H1 (cell line): ENCODE measurements around the gene STAM. TPM values are rescaled to one million over a fixed set of nuclear protein-coding genes. Genes with fewer than 3 reads are reported as not detected.

Experiments
- CHD1 ChIP-seq: IDR thresholded peaks from 2 replicates; pipeline ENCODE4 v1.6.1; 2012; ENCODE audit warnings: low read depth, low read length, improper control_type of control experiment
- EGR1 ChIP-seq: IDR thresholded peaks from 2 replicates; pipeline ENCODE4 v1.6.1; 2011; ENCODE audit warnings: low read depth, low read length, borderline replicate concordance
- RNF2 ChIP-seq: fragments of 200-900, 300-1000 bp; sonication (generic); IDR thresholded peaks from 2 replicates; pipeline ENCODE4 v1.7.1; 2016; ENCODE audit warnings: borderline replicate concordance, low read depth, mild to moderate bottlenecking, antibody characterized with exemption, low read length; ENCODE audit not compliant: poor library complexity, severe bottlenecking; ENCODE audit errors: missing control alignments
- SRF ChIP-seq: IDR thresholded peaks from 2 replicates; pipeline ENCODE4 v1.6.1; 2011; ENCODE audit warnings: mild to moderate bottlenecking, low read depth, low read length, moderate library complexity
- TEAD4 ChIP-seq: IDR thresholded peaks from 2 replicates; pipeline ENCODE4 v1.6.1; 2012; ENCODE audit warnings: low read depth, low read length, inconsistent platforms, mixed read lengths
- polyA plus RNA-seq, 7 experiments: library from polyadenylated mRNA; depleted of rRNA in 3 of 7; stranded (reverse) in 5 of 7; unstranded in 2 of 7; fragments of >200 nt in 5 of 7; fragments of 200-250 nt in 2 of 7; gene quantifications; 1 replicate in 5 of 7; 2 replicates in 1 of 7; 4 replicates in 1 of 7; pipeline versions ENCODE4 v1.2.1 to v1.2.3, GENCODE V29; 2011 to 2013; ENCODE audit warnings: missing spikeins in 2 of 7, mixed read lengths in 2 of 7
- total RNA-seq: library from RNA; stranded (reverse); fragmentation: NEBNext Ultra II Directional; extraction: Animal tissue kit (Norgen Biotek cat#: 25700); gene quantifications from 2 replicates; pipeline ENCODE4 v1.2.1, GENCODE V29; 2021
- TF ChIP-seq, protein P1 (sequence below): IDR thresholded peaks from 2 replicates; pipeline ENCODE4 v1.6.1; 2011; ENCODE audit warnings: low read length, improper control_type of control experiment

Gene STAM
- total and polyA plus RNA-seq, 2 of the 8 experiments (the other 6 are each of a cell fraction or from before 2014, with no cell fraction given): 22.0 to 27.8 TPM

DNA sequence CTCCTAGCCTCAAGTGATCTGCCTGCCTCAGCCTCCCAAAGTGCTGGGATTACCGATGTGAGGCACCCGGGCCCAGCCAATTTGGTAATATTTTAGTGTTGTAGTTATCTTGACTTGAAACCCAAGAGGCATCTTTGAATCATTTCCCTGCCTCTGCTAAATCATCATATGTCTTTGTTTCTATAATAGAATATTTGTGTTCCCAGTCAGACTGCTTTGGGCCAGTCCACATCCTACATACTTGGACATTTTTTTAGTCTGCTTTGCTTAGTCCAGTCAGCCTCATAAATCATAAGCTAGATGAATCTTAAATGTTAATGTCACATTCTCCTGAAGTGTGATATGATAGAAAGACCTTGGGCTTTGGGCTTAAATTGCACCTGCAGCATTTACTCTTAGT is 5.9 kb downstream of the STAM start (continued):
- no peak for TF ChIP-seq CHD1
- no peak for TF ChIP-seq EGR1
- TF ChIP-seq SRF: no peak
- TF ChIP-seq, protein P1, sequence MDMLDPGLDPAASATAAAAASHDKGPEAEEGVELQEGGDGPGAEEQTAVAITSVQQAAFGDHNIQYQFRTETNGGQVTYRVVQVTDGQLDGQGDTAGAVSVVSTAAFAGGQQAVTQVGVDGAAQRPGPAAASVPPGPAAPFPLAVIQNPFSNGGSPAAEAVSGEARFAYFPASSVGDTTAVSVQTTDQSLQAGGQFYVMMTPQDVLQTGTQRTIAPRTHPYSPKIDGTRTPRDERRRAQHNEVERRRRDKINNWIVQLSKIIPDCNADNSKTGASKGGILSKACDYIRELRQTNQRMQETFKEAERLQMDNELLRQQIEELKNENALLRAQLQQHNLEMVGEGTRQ: no peak
- TF ChIP-seq RNF2: no peak
- TF ChIP-seq TEAD4: no peak
